Measurements from ENCODE around the gene ALG8. TPM values are rescaled to one million over a fixed set of nuclear protein-coding genes. Genes with fewer than 3 reads are reported as not detected.

Gene ALG8
- polyA plus RNA-seq, 1 of the 3 experiments (the other 2 are of a cell fraction), result 42.0 TPM

- Histone ChIP-seq H3K27me3 (ENCODE audit: insufficient read depth) (no peaks in the 10 kb centered on the region), H2AFZ (ENCODE audit: low read depth) (no peak overlapping the region), H3K4me1 (ENCODE audit: control insufficient read depth in 1 of 2, insufficient read depth in 2 of 2, low read depth in 1 of 2, low read length in 1 of 2) (peaks cover 3 to 6% of the 10 kb centered on the region in 2 experiments; a peak in 2 of 4 replicates), H3K4me3 (ENCODE audit: low read depth in 2 of 2, low read length in 1 of 2) (no peak overlapping the region), H4K20me1 (ENCODE audit: insufficient read depth) (no peaks in the 10 kb centered on the region), H3K9me2 (no peaks in the 10 kb centered on the region), H3K9me3 (no peaks in the 10 kb centered on the region), H3K79me2 (ENCODE audit: insufficient read depth) (peaks cover 42% of the 10 kb centered on the region; the same call in 1 of the 2 replicates), H3F3A (replicated peaks; ENCODE audit: insufficient read depth) (no peaks in the 10 kb centered on the region), H3K9ac (no peak overlapping the region), H3K36me3 (replicated peaks in 1 of 2; ENCODE audit: control insufficient read depth in 1 of 2, insufficient read depth in 2 of 2, low read length in 1 of 2) (peaks cover 0 to 21% of the 10 kb centered on the region in 2 experiments), H3K4me2 (no peak overlapping the region), H3K27ac (ENCODE audit: low read depth in 2 of 2, low read length in 1 of 2) (no peak overlapping the region)
- 93% methylated on average over 4 of the region's 4 CpGs for WGBS (ENCODE audit: low lambda C conversion rate)
- TF ChIP-seq RFX5 (IDR thresholded peaks at IDR 0.05; ENCODE audit: low read length) (no peak), RAD21 (IDR thresholded peaks at IDR 0.05; ENCODE audit: low read length) (no peak), GABPA (IDR thresholded peaks at IDR 0.05; ENCODE audit: low read depth) (no peak), RXRA (IDR thresholded peaks at IDR 0.05; ENCODE audit: borderline replicate concordance, low read depth) (no peak), USF1 (IDR thresholded peaks at IDR 0.05; ENCODE audit: borderline replicate concordance, low read depth) (no peak), RCOR1 (IDR thresholded peaks at IDR 0.05; ENCODE audit: low read length) (no peak), EP300 (IDR thresholded peaks at IDR 0.05; ENCODE audit: borderline replicate concordance in 1 of 2, low read depth in 1 of 2, low read length in 1 of 2) (no peak), MEF2A (IDR thresholded peaks at IDR 0.05; ENCODE audit: borderline replicate concordance, low read depth) (no peak), JUND (IDR thresholded peaks at IDR 0.05) (no peak), USF2 (IDR thresholded peaks at IDR 0.05; ENCODE audit: borderline replicate concordance, low read depth, low read length) (no peak), EZH2phosphoT487 (IDR thresholded peaks at IDR 0.05; ENCODE audit: borderline replicate concordance, low read depth) (no peak), IRF3 (IDR thresholded peaks at IDR 0.05; ENCODE audit: low read depth, low read length) (no peak)
- POLR2A ChIA-PET, result no interaction called here
- DNase-seq, result no peak
- CTCF ChIA-PET, result no interaction called here
These were observed 41.3 kb upstream of the ALG8 start for GRCh38 chr11:78180751-78181150.

GRCh38 chr11:78179459-78180071, 40.1 kb upstream of the ALG8 start:
- no peak overlapping the region for H2AFZ ChIP-seq (ENCODE audit: low read depth)
- peaks cover 0 to 12% of the 10 kb centered on the region in 2 experiments for H3K36me3 ChIP-seq (replicated peaks in 1 of 2; ENCODE audit: control insufficient read depth in 1 of 2, insufficient read depth in 2 of 2, low read length in 1 of 2)
- peaks cover 31% of the 10 kb centered on the region; the same call in 1 of the 2 replicates for H3K79me2 ChIP-seq (ENCODE audit: insufficient read depth)
- no peaks in the 10 kb centered on the region for H3K27me3 ChIP-seq (ENCODE audit: insufficient read depth)
- TF ChIP-seq NRF1 (IDR thresholded peaks at IDR 0.05; ENCODE audit: low read depth, low read length) (no peak), SMC3 (IDR thresholded peaks at IDR 0.05; ENCODE audit: low read depth, low read length) (no peak), MEF2A (IDR thresholded peaks at IDR 0.05; ENCODE audit: borderline replicate concordance, low read depth) (no peak), EZH2phosphoT487 (IDR thresholded peaks at IDR 0.05; ENCODE audit: borderline replicate concordance, low read depth) (no peak), USF1 (IDR thresholded peaks at IDR 0.05; ENCODE audit: borderline replicate concordance, low read depth) (no peak), FOXM1 (IDR thresholded peaks at IDR 0.05; ENCODE audit: low read depth) (no peak), JUND (IDR thresholded peaks at IDR 0.05) (no peak), RXRA (IDR thresholded peaks at IDR 0.05; ENCODE audit: borderline replicate concordance, low read depth) (no peak), MAX (IDR thresholded peaks at IDR 0.05; ENCODE audit: low read depth) (no peak)
- ChIA-PET CTCF (no interaction called here), POLR2A (no interaction called here)
- no peak overlapping the region for H3K4me2 ChIP-seq
- H4K20me1 ChIP-seq (ENCODE audit: insufficient read depth), result no peaks in the 10 kb centered on the region
- WGBS (ENCODE audit: low lambda C conversion rate), result 95% methylated on average over 7 of the region's 7 CpGs
- no peak for DNase-seq
- H3K4me1 ChIP-seq (ENCODE audit: control insufficient read depth in 1 of 2, insufficient read depth in 2 of 2, low read depth in 1 of 2, low read length in 1 of 2), result peaks cover 0 to 3% of the 10 kb centered on the region in 2 experiments; a peak in 1 of 4 replicates
- no peaks in the 10 kb centered on the region for H3K9me2 ChIP-seq
- no peak overlapping the region for H3K27ac ChIP-seq (ENCODE audit: low read depth in 2 of 2, low read length in 1 of 2)
- no peak overlapping the region for H3K9ac ChIP-seq
- no peaks in the 10 kb centered on the region for H3K9me3 ChIP-seq
- H3F3A ChIP-seq (replicated peaks; ENCODE audit: insufficient read depth), result no peaks in the 10 kb centered on the region
- no peak overlapping the region for H3K4me3 ChIP-seq (ENCODE audit: low read depth in 2 of 2, low read length in 1 of 2)
